Measurements from ENCODE around the gene PPBP.

PPBP gene

GRCh38 chr4:73988061-73988460 lies at the start of gene PPBP:
TSS of gene PPBP (minus strand) at chr4:73988190. CDS start at chr4:73988103, 87 bp downstream.
- no peak for DNase-seq (ENCODE audit: low read depth in 4 of 4, low spot score in 1 of 4)

DNA sequence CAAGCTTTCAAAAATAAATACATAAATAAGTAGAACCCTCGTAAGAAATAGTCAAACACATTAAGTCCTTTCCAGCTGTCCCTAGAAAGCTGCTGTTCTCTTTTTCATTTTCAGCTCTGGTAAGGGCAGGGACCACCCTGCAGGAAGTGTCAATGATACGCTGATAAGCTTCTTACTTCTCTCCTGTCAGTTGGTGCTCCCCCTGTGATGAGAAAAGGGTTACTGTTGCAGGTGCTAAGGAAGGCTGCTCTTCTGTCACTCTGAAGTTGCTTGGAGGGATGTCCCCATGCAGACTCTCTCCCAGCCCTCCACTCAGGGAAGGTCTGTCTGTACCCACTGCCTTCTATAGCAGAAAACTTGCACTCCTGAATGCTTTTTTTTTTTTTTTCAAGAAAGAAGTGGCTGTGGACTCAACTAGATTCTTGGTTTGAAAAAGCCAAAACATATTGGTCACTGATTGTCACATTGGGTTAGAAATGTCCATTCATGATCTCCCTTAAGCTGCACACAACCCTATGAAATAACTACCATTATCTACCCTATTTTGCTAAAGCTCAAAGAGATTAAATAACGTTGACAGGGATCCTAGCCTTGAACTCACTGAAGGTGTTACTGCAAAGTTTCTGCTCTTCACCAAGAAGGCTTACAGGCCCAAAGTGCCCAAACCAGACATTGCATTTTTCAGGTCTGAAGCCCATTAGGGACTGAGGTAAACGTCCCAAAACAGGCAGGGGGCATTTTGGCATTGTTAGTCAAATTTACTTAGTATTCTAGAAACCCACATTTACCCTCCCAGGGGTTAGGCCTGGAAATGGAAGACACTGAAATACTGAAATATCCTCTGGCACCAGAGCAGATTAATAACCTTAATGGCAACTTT lies 49.3 kb upstream of the PPBP start:
- DNase-seq (ENCODE audit: low read depth in 4 of 4, low spot score in 1 of 4) = no peak

DNA sequence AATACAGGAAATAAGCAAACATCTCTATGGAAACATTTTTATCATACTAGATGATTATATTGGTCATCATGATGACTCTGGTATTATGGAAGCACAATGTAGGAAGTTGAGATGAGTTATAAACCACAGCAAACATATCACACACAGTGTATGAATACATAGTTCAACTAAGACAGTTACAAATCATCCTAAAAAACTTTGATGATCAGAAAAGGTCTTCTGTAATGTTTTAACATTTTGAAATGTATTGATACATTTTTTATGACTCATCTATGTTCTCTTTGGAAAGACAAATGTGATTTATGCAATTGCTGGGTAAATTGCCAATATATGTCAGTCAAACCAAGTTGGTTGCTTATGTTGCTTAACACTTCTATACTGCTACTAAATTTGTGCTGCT lies 45.7 kb upstream of the PPBP start:
- no peak for DNase-seq (ENCODE audit: low read depth in 4 of 4, low spot score in 1 of 4)

- no peak for DNase-seq (ENCODE audit: low read depth in 4 of 4, low spot score in 1 of 4)
These were observed 44.1 kb upstream of the PPBP start for GRCh38 chr4:74032064-74032463.

GRCh38 chr4:74031576-74031975 lies 43.6 kb upstream of the PPBP start:
- DNase-seq (ENCODE audit: low read depth in 4 of 4, low spot score in 1 of 4) = no peak

- DNase-seq (ENCODE audit: low read depth in 4 of 4, low spot score in 1 of 4) = no peak
These were observed 42.3 kb upstream of the PPBP start for GRCh38 chr4:74030285-74030684.

GRCh38 chr4:74028504-74028903 lies 40.5 kb upstream of the PPBP start:
- DNase-seq (ENCODE audit: low read depth in 4 of 4, low spot score in 1 of 4) = no peak

DNA sequence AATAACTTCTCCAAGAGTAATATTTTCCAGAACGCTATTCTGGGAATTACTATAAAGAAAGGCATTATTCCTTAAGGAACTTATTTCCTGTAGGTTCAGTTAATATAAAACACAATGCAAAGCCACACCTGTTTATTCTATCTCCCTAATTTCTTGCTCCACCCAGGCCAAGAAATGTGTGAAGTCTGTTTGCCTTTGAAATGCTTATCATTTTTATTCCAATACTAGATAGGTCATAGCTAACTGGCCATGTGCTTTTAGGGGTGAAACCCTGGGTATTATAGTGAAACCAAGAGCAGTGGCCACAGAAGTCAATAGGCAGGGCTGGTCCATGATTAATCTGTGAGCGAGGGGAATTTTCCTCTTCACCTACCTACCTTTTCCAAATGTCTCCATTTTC lies 35.7 kb upstream of the PPBP start:
- DNase-seq (ENCODE audit: low read depth in 4 of 4, low spot score in 1 of 4) = no peak

GRCh38 chr4:74021601-74022000 lies 33.6 kb upstream of the PPBP start:
- DNase-seq (ENCODE audit: low read depth in 4 of 4, low spot score in 1 of 4) = no peak

DNA sequence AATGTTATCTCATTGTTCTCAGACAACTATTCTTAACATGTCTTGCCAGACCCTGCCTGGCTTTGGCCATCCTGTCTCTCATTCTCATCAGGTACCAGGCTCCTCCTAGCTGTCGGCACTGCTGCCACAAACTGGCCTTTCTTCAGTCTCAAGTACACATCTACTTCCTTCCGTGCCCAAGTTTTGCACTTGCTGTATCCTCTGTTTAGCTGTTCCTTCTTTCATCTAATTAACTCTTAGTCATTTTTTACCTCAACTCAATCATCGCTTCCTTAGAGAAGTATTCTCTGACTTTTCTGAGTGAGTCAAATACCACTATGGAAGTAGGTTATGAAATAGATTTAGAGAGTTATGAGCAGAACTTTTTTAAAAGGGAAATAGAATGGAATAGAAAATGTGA lies 30.8 kb upstream of the PPBP start:
- DNase-seq (ENCODE audit: low read depth in 4 of 4, low spot score in 1 of 4) = no peak

DNA sequence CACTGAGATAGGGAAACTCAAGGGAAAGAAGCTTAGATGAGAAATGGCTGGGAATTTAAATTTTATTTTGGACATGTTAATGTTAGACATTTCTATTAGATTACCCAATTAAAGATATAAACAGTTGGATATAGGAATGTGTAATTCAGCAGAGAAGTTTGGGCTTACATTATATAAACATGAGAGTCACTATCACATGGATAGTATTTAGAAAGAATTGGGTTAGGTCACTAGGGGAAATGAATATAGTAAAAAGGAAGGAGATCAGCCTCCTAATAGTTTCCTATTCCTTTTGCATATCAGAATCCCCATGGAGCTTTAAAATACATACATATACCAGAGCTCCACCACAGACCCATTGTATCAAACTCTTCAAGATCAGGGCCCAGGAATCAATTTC lies 30.1 kb upstream of the PPBP start:
- no peak for DNase-seq (ENCODE audit: low read depth in 4 of 4, low spot score in 1 of 4)

DNA sequence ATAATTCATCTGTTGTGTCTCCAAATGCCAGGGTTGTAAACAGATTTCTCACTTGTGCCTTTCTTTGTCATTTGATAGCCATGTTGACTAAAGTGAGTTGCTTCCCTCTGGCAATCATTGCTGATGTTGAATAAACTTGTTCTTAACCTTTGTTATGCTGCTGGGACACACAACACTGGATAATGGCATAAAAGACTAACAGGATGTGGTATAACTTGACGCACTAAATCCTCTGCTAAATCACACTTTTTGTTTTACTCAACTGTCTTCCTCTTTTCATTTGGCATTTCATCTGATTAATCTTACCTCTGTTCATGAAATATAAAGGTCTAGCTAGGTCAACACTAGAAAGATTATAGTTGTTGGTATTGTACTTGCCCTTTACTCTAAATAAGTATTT lies 28.1 kb upstream of the PPBP start:
- no peak for DNase-seq (ENCODE audit: low read depth in 4 of 4, low spot score in 1 of 4)

DNA sequence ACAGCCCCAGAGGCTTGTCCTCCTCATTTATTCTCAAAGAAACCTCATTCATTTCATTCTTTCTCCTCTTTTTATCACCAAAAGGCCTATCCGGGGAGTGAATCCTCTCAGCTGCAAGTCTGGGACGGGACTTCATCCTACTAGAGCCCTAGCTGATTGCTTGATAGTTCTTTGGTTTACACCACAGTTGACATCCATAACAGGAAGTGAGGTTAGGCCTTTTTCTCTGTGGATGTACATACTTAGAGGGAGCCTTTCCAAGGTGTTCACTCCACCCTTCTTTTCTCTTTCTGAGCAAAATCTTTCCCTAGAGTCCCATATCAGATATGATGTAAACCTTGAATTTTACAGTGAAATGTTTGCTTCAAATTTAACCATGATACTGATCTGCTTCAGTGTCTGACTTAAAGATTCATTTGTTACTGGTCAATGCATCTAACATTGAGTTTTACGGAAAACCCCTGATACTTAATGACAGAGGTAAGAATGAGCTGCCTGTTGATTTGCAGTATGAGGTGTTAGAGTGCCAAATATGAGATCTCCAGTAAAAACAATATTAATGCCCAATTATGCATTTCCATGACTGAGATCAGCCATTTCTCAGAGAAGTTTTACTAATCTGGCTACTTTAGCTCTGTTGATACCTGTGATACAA lies 27.3 kb upstream of the PPBP start:
- no peak for DNase-seq (ENCODE audit: low read depth in 4 of 4, low spot score in 1 of 4)

GRCh38 chr4:74014332-74014731 lies 26.3 kb upstream of the PPBP start:
- DNase-seq (ENCODE audit: low read depth in 4 of 4, low spot score in 1 of 4) = no peak

GRCh38 chr4:74013264-74013663 lies 25.3 kb upstream of the PPBP start:
- no peak for DNase-seq (ENCODE audit: low read depth in 4 of 4, low spot score in 1 of 4)

GRCh38 chr4:74012130-74012529 lies 24.1 kb upstream of the PPBP start:
- DNase-seq (ENCODE audit: low read depth in 4 of 4, low spot score in 1 of 4) = no peak

DNA sequence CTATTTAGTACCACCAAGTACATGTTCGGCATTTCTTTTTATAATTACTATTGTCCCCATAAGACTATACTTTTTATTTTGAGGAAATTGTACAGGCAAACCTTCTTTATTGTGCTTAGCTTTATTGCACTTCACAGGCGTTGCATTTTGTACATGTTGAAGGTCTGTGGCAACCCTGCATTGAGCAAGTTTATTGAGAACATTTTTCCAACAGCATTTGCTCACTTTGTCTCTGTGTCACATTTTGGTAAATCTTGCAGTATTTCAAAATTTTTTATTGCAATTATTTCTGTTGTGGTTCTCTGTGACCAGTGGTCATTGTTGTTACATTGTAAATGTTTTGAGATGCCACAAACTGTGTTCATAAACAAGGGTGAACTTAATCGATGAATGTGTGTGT lies 21.3 kb upstream of the PPBP start:
- DNase-seq (ENCODE audit: low read depth in 4 of 4, low spot score in 1 of 4) = no peak

DNA sequence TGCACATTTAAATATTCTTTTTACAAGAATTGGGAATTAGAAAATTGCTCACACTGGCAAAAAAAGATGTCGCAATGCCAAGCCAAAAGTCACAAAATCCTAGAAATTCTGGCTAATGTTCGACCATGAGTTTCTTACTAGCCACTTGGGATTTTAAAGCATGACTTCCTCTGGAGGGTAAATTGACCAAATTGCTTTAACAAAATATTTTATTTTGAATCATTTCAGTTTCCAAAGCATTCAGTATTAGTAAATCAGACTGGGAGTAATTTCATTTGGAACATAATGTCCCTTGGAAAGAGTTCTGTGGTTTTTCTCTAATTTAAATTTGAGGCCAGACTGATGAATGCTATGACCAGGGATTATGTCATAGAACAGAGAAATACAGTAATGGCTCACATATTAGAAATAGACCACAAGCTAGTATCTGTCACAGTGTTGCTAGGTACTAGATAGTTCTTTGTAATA lies 18.1 kb upstream of the PPBP start:
- no peak for DNase-seq (ENCODE audit: low read depth in 4 of 4, low spot score in 1 of 4)

GRCh38 chr4:74005528-74005927 lies 17.5 kb upstream of the PPBP start:
- DNase-seq (ENCODE audit: low read depth in 4 of 4, low spot score in 1 of 4) = no peak

DNA sequence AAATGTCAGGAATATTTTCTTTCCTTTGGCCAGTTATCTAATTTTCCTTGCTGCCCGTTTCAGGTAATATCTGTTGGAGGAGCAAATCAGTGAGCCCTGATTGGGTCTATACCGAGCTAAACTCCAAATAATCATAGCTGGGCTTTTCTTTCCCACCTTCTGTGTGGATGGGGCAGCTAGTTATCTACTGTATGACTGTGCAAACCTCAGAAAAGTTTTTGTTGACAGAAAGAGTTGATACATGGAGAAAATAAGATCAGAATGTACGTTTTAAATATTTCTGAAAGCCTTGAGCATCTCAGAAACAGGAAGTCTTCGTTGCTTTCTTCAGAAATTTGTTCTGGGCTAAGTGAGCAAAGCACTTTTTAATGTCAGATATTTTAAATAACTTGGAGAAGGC lies 16.7 kb upstream of the PPBP start:
- no peak for DNase-seq (ENCODE audit: low read depth in 4 of 4, low spot score in 1 of 4)

DNA sequence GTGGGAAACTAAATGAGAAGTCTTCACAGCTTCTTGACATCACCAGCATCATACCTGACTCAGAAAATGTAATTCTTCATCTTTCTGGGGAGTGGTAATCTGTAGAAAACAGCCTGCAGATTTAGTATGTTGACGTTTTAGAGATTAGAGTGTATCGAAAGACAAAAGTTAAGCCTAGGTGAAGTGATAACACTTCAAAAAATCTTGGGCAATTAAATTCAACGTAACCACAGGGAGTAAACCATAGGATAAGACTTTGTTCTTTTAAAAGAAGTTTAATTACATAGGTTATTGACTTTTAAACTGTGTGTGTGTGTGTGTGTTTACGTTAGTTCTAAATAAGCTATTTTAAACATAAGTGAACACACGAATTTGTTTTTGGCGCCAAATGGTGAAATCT lies 12.3 kb upstream of the PPBP start:
- DNase-seq (ENCODE audit: low read depth in 4 of 4, low spot score in 1 of 4) = no peak
